ENCODE data around the gene KEAP1. TPM values are rescaled to one million over a fixed set of nuclear protein-coding genes. Genes with fewer than 3 reads are reported as not detected.
"Not testable (repeated sequence)": the region's sequence is repeated elsewhere in the genome, so short reads cannot be mapped to it uniquely, and the experiment has no call there.

Gene KEAP1
- total RNA-seq, 1 experiment from 2014 or later, result 114 TPM

- DNase-seq (ENCODE audit: low read depth), result peak; percentile 83
- in situ Hi-C loops (cut with HindIII; ENCODE audit: low pct_unique_long_range_greater_than_20kb, low sequenced_read_pairs), result no loop called here
Observed at GRCh38 chr19:10461047-10461949, 41.9 kb downstream of the KEAP1 start.

DNA sequence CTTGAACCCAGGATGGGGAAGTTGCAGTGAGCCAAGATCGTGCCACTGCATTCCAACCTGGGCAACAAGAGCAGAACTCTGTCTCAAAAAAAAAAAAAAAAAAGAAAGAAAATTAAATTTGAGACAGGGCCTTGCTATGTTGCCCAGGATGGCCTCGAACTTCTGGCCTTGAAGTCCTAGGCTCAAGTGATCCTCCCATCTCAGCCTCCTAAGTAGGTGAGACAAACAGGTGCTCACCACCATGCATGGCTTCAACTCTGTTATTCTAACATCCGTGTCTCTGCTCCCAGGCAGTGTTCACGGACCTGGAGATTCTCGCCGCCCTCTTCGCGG, 42.5 kb downstream of the KEAP1 start:
- no peak for DNase-seq (ENCODE audit: low read depth)
- in situ Hi-C loops (cut with HindIII; ENCODE audit: low pct_unique_long_range_greater_than_20kb, low sequenced_read_pairs), result no loop called here

GRCh38 chr19:10458733-10459132, 44.4 kb downstream of the KEAP1 start:
- DNase-seq (ENCODE audit: low read depth); in situ Hi-C loops (cut with HindIII; ENCODE audit: low pct_unique_long_range_greater_than_20kb, low sequenced_read_pairs): not testable (repeated sequence)

DNA sequence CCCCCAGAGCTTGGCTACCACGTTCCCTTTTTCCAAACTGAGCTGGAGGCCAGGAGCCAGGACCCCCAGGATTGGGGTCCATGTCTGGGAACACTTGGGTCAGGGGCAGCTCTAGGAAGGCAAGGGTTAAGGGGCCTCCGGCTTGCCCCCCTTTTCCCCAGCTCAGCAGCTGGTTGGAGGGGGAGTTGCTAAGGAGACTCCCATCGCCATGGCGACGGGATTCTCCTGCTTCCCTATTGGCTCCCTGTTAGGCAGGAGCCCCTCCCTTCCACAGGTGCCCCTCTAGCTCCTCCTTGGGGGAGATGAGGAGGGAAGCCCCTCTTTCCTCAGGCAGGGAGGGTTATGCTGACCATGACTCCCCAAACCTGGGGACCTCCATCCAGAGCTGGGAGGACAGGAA, 48.9 kb downstream of the KEAP1 start:
- DNase-seq (ENCODE audit: low read depth), result no peak
- in situ Hi-C loops (cut with HindIII; ENCODE audit: low pct_unique_long_range_greater_than_20kb, low sequenced_read_pairs), result no loop called here

- DNase-seq (ENCODE audit: low read depth), result no peak
- in situ Hi-C loops (cut with HindIII; ENCODE audit: low pct_unique_long_range_greater_than_20kb, low sequenced_read_pairs), result no loop called here
Observed at GRCh38 chr19:10453852-10454251, 49.3 kb downstream of the KEAP1 start.

GRCh38 chr19:10452726-10453618, 50.2 kb downstream of the KEAP1 start:
- in situ Hi-C loops (cut with HindIII; ENCODE audit: low pct_unique_long_range_greater_than_20kb, low sequenced_read_pairs), result no loop called here
- DNase-seq (ENCODE audit: low read depth), result no peak

DNA sequence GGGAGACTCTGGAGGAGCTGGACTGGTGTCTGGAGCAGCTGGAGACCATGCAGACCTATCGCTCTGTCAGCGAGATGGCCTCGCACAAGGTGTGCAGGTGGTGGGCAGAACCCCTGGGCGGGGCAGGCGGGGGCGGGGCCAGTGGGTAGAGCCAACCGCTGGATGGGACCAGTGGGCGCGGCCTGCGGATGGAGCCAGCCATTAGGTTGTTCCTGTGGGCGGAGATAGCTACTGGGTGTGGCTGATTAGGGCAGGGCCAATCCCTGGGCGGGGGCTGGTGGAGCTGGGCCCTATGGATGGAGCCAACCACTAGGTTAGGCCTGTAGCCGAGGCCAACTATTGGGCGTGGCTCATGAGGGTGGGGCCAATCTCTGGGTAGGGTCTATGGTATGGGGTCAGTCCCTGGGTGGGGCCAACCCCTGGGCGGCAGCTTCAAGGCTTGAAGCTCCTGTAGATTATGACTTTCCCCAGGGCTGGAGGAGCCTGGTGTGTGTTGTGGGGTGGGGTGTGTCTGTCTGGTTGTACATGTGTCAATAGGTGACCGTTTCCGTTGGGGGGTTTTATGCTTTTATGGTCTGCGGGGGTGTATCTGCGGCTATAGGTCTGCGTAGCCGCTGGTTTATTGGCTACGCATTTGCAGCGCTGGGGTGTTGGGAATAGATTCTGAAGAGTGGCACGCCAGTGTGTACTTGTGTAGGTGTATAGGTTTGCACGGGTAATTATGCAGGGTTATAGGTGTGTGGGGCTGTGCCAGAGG, 52.1 kb downstream of the KEAP1 start:
- DNase-seq (ENCODE audit: low read depth), result peak; percentile 35
- in situ Hi-C loops (cut with HindIII; ENCODE audit: low pct_unique_long_range_greater_than_20kb, low sequenced_read_pairs), result no loop called here

DNA sequence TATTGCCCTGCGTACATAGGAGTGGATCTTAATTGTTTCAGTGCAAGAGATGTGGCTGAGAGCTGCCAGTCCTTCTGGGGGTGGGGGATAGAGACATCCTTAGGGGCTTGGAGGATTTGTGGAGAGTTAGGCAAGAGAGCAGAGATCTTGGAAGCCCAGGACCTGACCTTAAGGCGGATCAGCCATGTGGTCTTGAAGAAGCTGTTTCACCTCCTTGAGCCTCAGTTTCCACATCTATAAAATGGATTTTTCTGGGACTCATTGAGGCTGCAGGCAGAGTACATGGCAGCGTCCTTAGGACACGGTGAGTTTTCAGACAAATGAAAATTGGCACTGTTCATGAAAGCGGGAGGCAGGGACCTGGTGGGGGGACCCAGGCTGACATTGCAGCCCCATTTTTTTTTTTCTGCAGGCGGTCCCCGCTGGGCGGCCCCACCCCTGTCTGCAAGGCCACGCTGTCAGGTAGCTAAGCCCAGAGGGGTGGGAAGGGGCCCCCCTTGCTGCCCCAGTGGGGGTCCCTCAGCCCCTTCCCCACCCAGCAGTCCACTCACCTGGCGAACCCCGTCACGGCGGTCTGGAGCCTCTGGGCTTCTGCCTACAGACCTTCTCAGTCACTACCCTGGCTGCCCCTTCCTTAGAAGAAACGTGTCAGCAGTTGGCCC, 52.8 kb downstream of the KEAP1 start:
- in situ Hi-C loops (cut with HindIII; ENCODE audit: low pct_unique_long_range_greater_than_20kb, low sequenced_read_pairs), result no loop called here
- DNase-seq (ENCODE audit: low read depth), result no peak

DNA sequence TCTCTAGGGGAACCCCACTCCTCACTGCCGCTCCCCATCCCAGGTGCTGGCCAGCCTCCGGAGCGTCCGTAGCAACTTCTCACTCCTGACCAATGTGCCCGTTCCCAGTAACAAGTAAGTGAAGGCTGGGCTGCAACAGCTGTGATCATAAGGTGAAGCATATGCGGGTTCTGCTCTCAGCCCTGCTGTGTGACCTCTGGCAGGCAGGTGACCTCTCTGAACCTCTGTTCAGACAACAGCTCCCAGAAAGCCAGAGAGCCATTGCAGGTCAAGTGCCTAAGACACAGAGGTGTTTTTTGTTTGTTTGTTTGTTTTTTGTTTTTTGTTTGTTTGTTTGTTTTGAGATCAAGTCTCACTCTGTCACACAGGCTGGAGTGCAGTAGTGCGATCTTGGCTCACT, 54.1 kb downstream of the KEAP1 start:
- in situ Hi-C loops (cut with HindIII; ENCODE audit: low pct_unique_long_range_greater_than_20kb, low sequenced_read_pairs), result no loop called here
- no peak for DNase-seq (ENCODE audit: low read depth)

- no peak for DNase-seq (ENCODE audit: low read depth)
Observed at GRCh38 chr19:10442698-10443097, 60.5 kb downstream of the KEAP1 start.

GRCh38 chr19:10439588-10439987, 63.6 kb downstream of the KEAP1 start:
- no peak for DNase-seq (ENCODE audit: low read depth)
- in situ Hi-C loops (cut with HindIII; ENCODE audit: low pct_unique_long_range_greater_than_20kb, low sequenced_read_pairs), result no loop called here

More at GRCh38 chr19:10442698-10443097, 60.5 kb downstream of the KEAP1 start:
- in situ Hi-C loops (cut with HindIII; ENCODE audit: low pct_unique_long_range_greater_than_20kb, low sequenced_read_pairs), result no loop called here

Other genes with a start within 250 kb of the KEAP1 start
- gene ICAM1, start 232.2 kb downstream of the KEAP1 start, total RNA-seq (2014; rRNA removed; shearing (Covaris generic); ENCODE audit: low replicate concordance), result 0.43 TPM in 1 of 2 replicates, not detected in the other
- gene ICAM4, start 216.4 kb downstream of the KEAP1 start, total RNA-seq (2014; rRNA removed; shearing (Covaris generic); ENCODE audit: low replicate concordance), result not detected in 2 replicates
- gene ICAM5, start 213.4 kb downstream of the KEAP1 start, total RNA-seq (2014; rRNA removed; shearing (Covaris generic); ENCODE audit: low replicate concordance), result 0.20 and 0.23 TPM in 2 replicates
- not detected in 2 replicates for gene ZGLP1, start 193.5 kb downstream of the KEAP1 start, total RNA-seq (2014; rRNA removed; shearing (Covaris generic); ENCODE audit: low replicate concordance)
- gene FDX2, start 187.3 kb downstream of the KEAP1 start, total RNA-seq (2014; rRNA removed; shearing (Covaris generic); ENCODE audit: low replicate concordance), result 12.9 and 27.9 TPM in 2 replicates
- 9.2 and 10.6 TPM in 2 replicates for gene RAVER1, start 169.8 kb downstream of the KEAP1 start, total RNA-seq (2014; rRNA removed; shearing (Covaris generic); ENCODE audit: low replicate concordance)
- 10.1 and 12.2 TPM in 2 replicates for gene ICAM3, start 163.7 kb downstream of the KEAP1 start, total RNA-seq (2014; rRNA removed; shearing (Covaris generic); ENCODE audit: low replicate concordance)
- 34.3 and 47.6 TPM in 2 replicates for gene TYK2, start 122.8 kb downstream of the KEAP1 start, total RNA-seq (2014; rRNA removed; shearing (Covaris generic); ENCODE audit: low replicate concordance)
- gene CDC37, start 99.8 kb downstream of the KEAP1 start, total RNA-seq (2014; rRNA removed; shearing (Covaris generic); ENCODE audit: low replicate concordance), result 120 and 175 TPM in 2 replicates
- 0.20 and 3.6 TPM in 2 replicates for gene PDE4A, start 82.8 kb downstream of the KEAP1 start, total RNA-seq (2014; rRNA removed; shearing (Covaris generic); ENCODE audit: low replicate concordance)
- gene S1PR5, start 14.1 kb upstream of the KEAP1 start, total RNA-seq (2014; rRNA removed; shearing (Covaris generic); ENCODE audit: low replicate concordance), result 4.6 and 11.6 TPM in 2 replicates
- 17.8 and 38.4 TPM in 2 replicates for gene ATG4D, start 40.5 kb upstream of the KEAP1 start, total RNA-seq (2014; rRNA removed; shearing (Covaris generic); ENCODE audit: low replicate concordance)
- gene KRI1, start 62.7 kb upstream of the KEAP1 start, total RNA-seq (2014; rRNA removed; shearing (Covaris generic); ENCODE audit: low replicate concordance), result 7.4 and 7.5 TPM in 2 replicates
- 4.7 and 8.5 TPM in 2 replicates for gene CDKN2D, start 65.6 kb upstream of the KEAP1 start, total RNA-seq (2014; rRNA removed; shearing (Covaris generic); ENCODE audit: low replicate concordance)
- 29.2 and 48.7 TPM in 2 replicates for gene AP1M2, start 84.0 kb upstream of the KEAP1 start, total RNA-seq (2014; rRNA removed; shearing (Covaris generic); ENCODE audit: low replicate concordance)
- gene SLC44A2, start 122.2 kb upstream of the KEAP1 start, total RNA-seq (2014; rRNA removed; shearing (Covaris generic); ENCODE audit: low replicate concordance), result 7.1 and 13.1 TPM in 2 replicates
- 168 and 223 TPM in 2 replicates for gene ILF3, start 151.0 kb upstream of the KEAP1 start, total RNA-seq (2014; rRNA removed; shearing (Covaris generic); ENCODE audit: low replicate concordance)
- 32.2 and 57.9 TPM in 2 replicates for gene QTRT1, start 198.1 kb upstream of the KEAP1 start, total RNA-seq (2014; rRNA removed; shearing (Covaris generic); ENCODE audit: low replicate concordance)
- 331 and 362 TPM in 2 replicates for gene DNM2, start 214.7 kb upstream of the KEAP1 start, total RNA-seq (2014; rRNA removed; shearing (Covaris generic); ENCODE audit: low replicate concordance)